K562 (cell line): ENCODE results near the gene AP2A2. TPM values are rescaled to one million over a fixed set of nuclear protein-coding genes. Genes with fewer than 3 reads are reported as not detected.
A peak's percentile ranks its signal among the peaks of the same experiment; 100 is the strongest.

Experiments used
- ATAC-seq: fragments of 200-7000 bp; cut with Tn5 transposase; 3 replicates; pipeline ENCODE4 v1.9.1; 2020; ENCODE audit warnings: moderate library complexity
- BruUV-seq: library from RNA; stranded (reverse); fragments of 400-500 nt; replicated peaks from 2 replicates; lab custom pipeline; 2021; lab: Mats Ljungman, UMichigan
- CTCF ChIA-PET: fragments of 300-600 bp; formaldehyde crosslinking; extraction: SDS; loops from one replicate; lab custom pipeline; 2021; ENCODE audit warnings: low intra/inter-chr PET ratio; lab: Yijun Ruan, JAX
- POLR2A ChIA-PET: fragments of 300-600, 350-650 bp; sonication (Branson Sonifier 250); formaldehyde crosslinking; extraction: SDS; loops from one replicate; lab custom pipeline; 2021; ENCODE audit warnings: antibody characterized with exemption, inconsistent platforms; lab: Yijun Ruan, JAX
- DNase-seq, 4 experiments: peaks; one replicate each; pipeline versions ENCODE4 v3.0.0 to v3.0.0-alpha.2; 2011 to 2018; ENCODE audit warnings: low spot score in 3 of 4, mixed read lengths in 3 of 4; ENCODE audit errors: extremely low read depth in 1 of 4
- FAIRE-seq: peaks from 2 replicates; lab custom pipeline; 2011; peaks lifted over from hg19 to GRCh38; lab: Jason Lieb, UNC
- H2AFZ ChIP-seq: 2 replicates; pipeline ENCODE4 v1.6.0; 2011; ENCODE audit warnings: low read depth, low read length, control low read depth, inconsistent platforms
- H3K27ac ChIP-seq: fragments of 200-600 bp; 3 replicates; pipeline ENCODE4 v1.8.0; 2011; ENCODE audit warnings: low read depth, mild to moderate bottlenecking, control low read depth, inconsistent platforms, low read length, moderate library complexity, mixed read lengths; ENCODE audit errors: extremely low read depth
- H3K27me3 ChIP-seq, 2 experiments: fragments of 300-600 bp in 1 of 2; 2 replicates in 1 of 2; 3 replicates in 1 of 2; pipeline versions ENCODE4 v1.6.0 to v1.8.0; 2011; ENCODE audit warnings: inconsistent platforms in 2 of 2, low read length in 2 of 2, mild to moderate bottlenecking in 1 of 2, mixed read lengths in 1 of 2, moderate library complexity in 1 of 2; ENCODE audit not compliant: control insufficient read depth in 2 of 2, insufficient read depth in 2 of 2
- H3K36me3 ChIP-seq: fragments of 300-600 bp; 3 replicates; pipeline ENCODE4 v1.8.0; 2011; ENCODE audit warnings: mild to moderate bottlenecking, low read length, inconsistent platforms; ENCODE audit not compliant: control insufficient read depth, insufficient read depth
- H3K4me1 ChIP-seq, 2 experiments: fragments of 200-600 bp in 1 of 2; replicated peaks in 1 of 2; 2 replicates in 1 of 2; 3 replicates in 1 of 2; pipeline versions ENCODE4 v1.5.1 to v1.8.0; 2011; ENCODE audit warnings: inconsistent platforms in 2 of 2, low read length in 2 of 2, mild to moderate bottlenecking in 1 of 2, mixed read lengths in 1 of 2, moderate library complexity in 1 of 2; ENCODE audit not compliant: control insufficient read depth in 2 of 2, insufficient read depth in 2 of 2
- H3K4me2 ChIP-seq: 2 replicates; pipeline ENCODE4 v1.6.1; 2011; ENCODE audit warnings: low read length, control low read depth, inconsistent platforms, mixed read lengths; ENCODE audit not compliant: insufficient read depth
- H3K4me3 ChIP-seq: fragments of 200-600 bp; sonication (generic), shearing (Covaris generic); 2 replicates; pipeline ENCODE4 v1.5.1; 2016; ENCODE audit warnings: control low read depth, inconsistent platforms
- H3K79me2 ChIP-seq: fragments of 200-600 bp; 3 replicates; pipeline ENCODE4 v1.8.0; 2011; ENCODE audit warnings: low read length, inconsistent platforms; ENCODE audit not compliant: control insufficient read depth, insufficient read depth
- H3K9ac ChIP-seq, 2 experiments: 2 replicates each; pipeline versions ENCODE4 v1.6.0 to v1.6.1; 2011; ENCODE audit warnings: low read depth in 2 of 2, low read length in 2 of 2, control low read depth in 1 of 2, inconsistent platforms in 1 of 2, mild to moderate bottlenecking in 1 of 2, mixed read lengths in 1 of 2; ENCODE audit not compliant: insufficient read depth in 1 of 2
- H3K9me1 ChIP-seq: one replicate; pipeline ENCODE4 v1.6.0; 2011; ENCODE audit warnings: inconsistent platforms, mild to moderate bottlenecking, low read length, moderate library complexity; ENCODE audit not compliant: control insufficient read depth, insufficient read depth
- H3K9me3 ChIP-seq: replicated peaks from 2 replicates; pipeline ENCODE4 v1.5.1; 2011; ENCODE audit warnings: low read depth, low read length, inconsistent platforms; ENCODE audit not compliant: control insufficient read depth, insufficient read depth
- H4K20me1 ChIP-seq: replicated peaks from 2 replicates; pipeline ENCODE4 v1.6.1; 2011; ENCODE audit warnings: low read length, inconsistent platforms, mixed read lengths; ENCODE audit not compliant: control insufficient read depth, insufficient read depth
- HNRNPUL1 ChIP-seq: fragments of 200-400 bp; formaldehyde crosslinking; IDR thresholded peaks from 2 replicates; pipeline ENCODE4 v1.6.1; 2017; ENCODE audit warnings: low read length
- PATZ1 ChIP-seq: fragments of 250-450 bp; sonication (Bioruptor Pico); IDR thresholded peaks from 2 replicates; pipeline ENCODE4 v1.5.0; 2020; ENCODE audit warnings: mild to moderate bottlenecking, borderline replicate concordance
- PCBP1 ChIP-seq: fragments of 200-400 bp; formaldehyde crosslinking; IDR thresholded peaks from 2 replicates; pipeline ENCODE4 v1.6.1; 2018; ENCODE audit warnings: mild to moderate bottlenecking, low read depth, low read length; ENCODE audit not compliant: poor library complexity, severe bottlenecking
- POLR2G ChIP-seq: fragments of 200-400 bp; formaldehyde crosslinking; IDR thresholded peaks from 2 replicates; pipeline ENCODE4 v1.6.1; 2017; ENCODE audit warnings: low read depth, mild to moderate bottlenecking, antibody characterized with exemption, low read length, moderate library complexity
- RBM17 ChIP-seq: fragments of 200-400 bp; formaldehyde crosslinking; IDR thresholded peaks from 2 replicates; pipeline ENCODE4 v1.6.1; 2017; ENCODE audit warnings: low read depth, mild to moderate bottlenecking, low read length, borderline replicate concordance
- RBM22 ChIP-seq: fragments of 200-400 bp; formaldehyde crosslinking; IDR thresholded peaks from 2 replicates; pipeline ENCODE4 v1.6.1; 2018; ENCODE audit warnings: low read length, low read depth; ENCODE audit not compliant: poor library complexity, severe bottlenecking
- ZNF830 ChIP-seq: fragments of 250-450 bp; sonication (Bioruptor Pico); IDR thresholded peaks from 2 replicates; pipeline ENCODE4 v1.5.0; 2021; ENCODE audit warnings: mild to moderate bottlenecking
- WGBS: fragments of 100-300 bp; shearing (Covaris generic); methylation state at CpG from one replicate; pipeline ENCODE4 v1.1.6; 2016; ENCODE audit warnings: low coverage, mixed read lengths; ENCODE audit not compliant: insufficient coverage; ENCODE audit errors: missing lambda C conversion rate; 5-methylcytosine and 5-hydroxymethylcytosine counted together
- in situ Hi-C: fragments of 300-500 bp; cut with MboI; formaldehyde crosslinking; loops from 4 replicates; pipeline ENCODE4 v1.15.0; 2018; ENCODE audit warnings: inconsistent platforms, mixed read lengths
- intact Hi-C: fragments of 100-400 bp; cut with micrococcal nuclease; formaldehyde crosslinking; loops from 2 replicates; pipeline ENCODE4 v1.14.2; 2022
- polyA plus RNA-seq, 8 experiments: library from polyadenylated mRNA; depleted of rRNA in 4 of 8; stranded (reverse) in 5 of 8; unstranded in 3 of 8; fragments of >200 nt; fragmentation: Nextera tagmentation in 2 of 8; fragmentation: Illumina TruSeq in 1 of 8; extraction: Ambion mirVana in 2 of 8; extraction: Trizol in 1 of 8; gene quantifications; 2 replicates each; pipeline versions ENCODE4 v1.2.1 to v1.2.3, GENCODE V29; 2011 to 2014; ENCODE audit warnings: inconsistent platforms in 1 of 8, missing spikeins in 1 of 8
- total RNA-seq, 7 experiments: library from RNA; depleted of rRNA in 6 of 7; stranded (reverse); fragments of >200 nt in 6 of 7; fragmentation: Illumina TruSeq in 2 of 7; extraction: Trizol in 2 of 7; gene quantifications; 2 replicates each; pipeline versions ENCODE4 v1.2.1 to v1.2.3, GENCODE V29; 2011 to 2021; ENCODE audit warnings: low replicate concordance in 1 of 7
- TF ChIP-seq, protein P1 (sequence below): fragments of 450-650 bp; IDR thresholded peaks from 2 replicates; pipeline ENCODE4 v1.7.1; 2018; ENCODE audit warnings: mild to moderate bottlenecking, low read depth; ENCODE audit not compliant: partially characterized antibody

Gene AP2A2
- total and polyA plus RNA-seq, 9 of the 15 experiments (the other 6 are each of a cell fraction or from before 2014, with no cell fraction given) = 0.69 to 41.7 (median 15.2) TPM

DNA sequence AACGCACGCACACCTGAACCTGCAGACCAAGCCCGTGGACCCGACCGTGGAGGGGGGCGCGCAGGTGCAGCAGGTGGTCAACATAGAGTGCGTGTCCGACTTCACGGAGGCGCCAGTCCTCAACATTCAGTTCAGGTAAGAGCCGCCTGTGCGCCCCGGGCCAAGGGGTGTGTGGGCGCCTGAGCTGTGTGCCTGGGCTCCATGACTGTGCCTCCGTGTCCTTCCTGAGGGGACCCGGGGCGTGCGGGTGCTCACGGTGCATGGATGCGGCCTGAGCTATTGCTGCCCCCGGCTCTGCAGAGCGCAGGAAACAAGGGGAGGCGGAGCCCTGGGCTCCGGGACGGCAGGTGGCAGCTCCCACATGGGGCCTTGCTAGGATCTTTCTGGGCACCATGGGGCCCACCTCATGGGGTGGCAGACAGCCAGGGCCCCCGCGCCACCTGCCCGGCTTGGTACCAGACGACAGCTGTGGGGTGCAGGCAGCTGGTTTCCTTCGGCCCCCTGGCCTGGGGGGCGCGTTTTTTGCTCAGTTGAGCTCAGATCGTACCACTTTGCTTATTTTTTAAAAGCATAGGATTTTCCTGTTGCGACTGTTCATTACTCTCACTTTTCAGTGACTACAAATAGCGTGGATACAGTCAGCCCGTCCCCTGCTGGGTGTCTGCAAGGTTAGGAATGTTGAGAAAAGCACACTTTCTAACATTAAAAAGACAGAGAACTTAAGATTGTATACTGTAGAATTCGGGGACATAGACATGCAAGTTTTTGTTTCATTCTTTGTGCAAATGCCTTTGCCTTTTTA is 82.5 kb downstream of the AP2A2 start:
- no TSS peak for BruUV-seq
- H3K4me3 ChIP-seq = no peak overlapping the region
- ATAC-seq (no peak), DNase-seq (no peak)
- no peaks in the 10 kb centered on the region for H3K9me3 ChIP-seq
- POLR2A ChIA-PET = interaction anchor here (0.6 to 1.9 kb wide), 4 partner anchors 9 to 41 kb away, joined by 3 to 5 read pairs (median 4); no protein-coding TSS in a partner anchor
- CTCF ChIA-PET = no interaction called here
- intact Hi-C loops = no loop called here
- H3K4me1 ChIP-seq = peaks cover 0 to 18% of the 10 kb centered on the region in 2 experiments; a peak in 1 of 5 replicates
- H3K27me3 ChIP-seq = no peaks in the 10 kb centered on the region
- H3K36me3 ChIP-seq = peaks cover 48% of the 10 kb centered on the region; the same call in 2 of the 3 replicates
- H3K79me2 ChIP-seq = no peaks in the 10 kb centered on the region
- peak; percentile 42 for TF ChIP-seq POLR2G
- no peak for TF ChIP-seq HNRNPUL1
- TF ChIP-seq RBM22 = peak; percentile 35
- TF ChIP-seq, all 486 proteins: peak for 2
- Histone ChIP-seq H2AFZ (no peak overlapping the region), H3K27ac (no peak overlapping the region), H3K9ac (no peak overlapping the region), H3K4me2 (no peak overlapping the region), H4K20me1 (no peaks in the 10 kb centered on the region), H3K9me1 (no peaks in the 10 kb centered on the region)
- no peak for FAIRE-seq
- in situ Hi-C loops = no loop called here
- WGBS = 87% methylated on average over 34 of the region's 38 CpGs

GRCh38 chr11:1008803-1009145 is 83.1 kb downstream of the AP2A2 start:
- POLR2A ChIA-PET = no interaction called here
- BruUV-seq = no TSS peak
- ATAC-seq (no peak), DNase-seq (no peak), FAIRE-seq (no peak)
- peaks cover 43% of the 10 kb centered on the region; the same call in 2 of the 3 replicates for H3K36me3 ChIP-seq
- H3K27me3 ChIP-seq = no peaks in the 10 kb centered on the region
- in situ Hi-C loops (no loop called here), intact Hi-C loops (no loop called here)
- no peak overlapping the region for H3K9ac ChIP-seq
- no peaks in the 10 kb centered on the region for H4K20me1 ChIP-seq
- no peaks in the 10 kb centered on the region for H3K9me1 ChIP-seq
- no peak overlapping the region for H2AFZ ChIP-seq
- CTCF ChIA-PET = no interaction called here
- H3K27ac ChIP-seq = no peak overlapping the region
- H3K4me2 ChIP-seq = no peak overlapping the region
- no peaks in the 10 kb centered on the region for H3K9me3 ChIP-seq
- no peaks in the 10 kb centered on the region for H3K79me2 ChIP-seq
- H3K4me1 ChIP-seq = peaks cover 0 to 22% of the 10 kb centered on the region in 2 experiments; a peak in 1 of 5 replicates
- H3K4me3 ChIP-seq = no peak overlapping the region
- WGBS = 76% methylated on average over 11 of the region's 11 CpGs
- TF ChIP-seq RBM17 (no peak), PCBP1 (no peak), PATZ1 (CRISPR knock-in tag) (no peak), ZNF830 (CRISPR knock-in tag) (no peak)
- TF ChIP-seq, protein P1, sequence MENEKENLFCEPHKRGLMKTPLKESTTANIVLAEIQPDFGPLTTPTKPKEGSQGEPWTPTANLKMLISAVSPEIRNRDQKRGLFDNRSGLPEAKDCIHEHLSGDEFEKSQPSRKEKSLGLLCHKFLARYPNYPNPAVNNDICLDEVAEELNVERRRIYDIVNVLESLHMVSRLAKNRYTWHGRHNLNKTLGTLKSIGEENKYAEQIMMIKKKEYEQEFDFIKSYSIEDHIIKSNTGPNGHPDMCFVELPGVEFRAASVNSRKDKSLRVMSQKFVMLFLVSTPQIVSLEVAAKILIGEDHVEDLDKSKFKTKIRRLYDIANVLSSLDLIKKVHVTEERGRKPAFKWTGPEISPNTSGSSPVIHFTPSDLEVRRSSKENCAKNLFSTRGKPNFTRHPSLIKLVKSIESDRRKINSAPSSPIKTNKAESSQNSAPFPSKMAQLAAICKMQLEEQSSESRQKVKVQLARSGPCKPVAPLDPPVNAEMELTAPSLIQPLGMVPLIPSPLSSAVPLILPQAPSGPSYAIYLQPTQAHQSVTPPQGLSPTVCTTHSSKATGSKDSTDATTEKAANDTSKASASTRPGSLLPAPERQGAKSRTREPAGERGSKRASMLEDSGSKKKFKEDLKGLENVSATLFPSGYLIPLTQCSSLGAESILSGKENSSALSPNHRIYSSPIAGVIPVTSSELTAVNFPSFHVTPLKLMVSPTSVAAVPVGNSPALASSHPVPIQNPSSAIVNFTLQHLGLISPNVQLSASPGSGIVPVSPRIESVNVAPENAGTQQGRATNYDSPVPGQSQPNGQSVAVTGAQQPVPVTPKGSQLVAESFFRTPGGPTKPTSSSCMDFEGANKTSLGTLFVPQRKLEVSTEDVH = no peak
